Skeletal muscle satellite cell (primary cell): ENCODE data around the gene CD200R1.

Experiments
- H3K27me3 ChIP-seq: 2 replicates; pipeline ENCODE4 v1.7.0; 2013; ENCODE audit warnings: low read length; ENCODE audit not compliant: control insufficient read depth, insufficient read depth
- H3K36me3 ChIP-seq: 2 replicates; pipeline ENCODE4 v1.7.0; 2013; ENCODE audit warnings: mild to moderate bottlenecking, control low read depth, low read length; ENCODE audit not compliant: insufficient read depth
- H3K4me1 ChIP-seq: 2 replicates; pipeline ENCODE4 v1.7.0; 2013; ENCODE audit warnings: low read length; ENCODE audit not compliant: control insufficient read depth, insufficient read depth
- H3K4me2 ChIP-seq: 2 replicates; pipeline ENCODE4 v1.7.0; 2013; ENCODE audit warnings: mild to moderate bottlenecking, low read length
- H3K4me3 ChIP-seq: 2 replicates; pipeline ENCODE4 v1.7.0; 2013; ENCODE audit warnings: low read length
- H3K9ac ChIP-seq: 2 replicates; pipeline ENCODE4 v1.7.0; 2013; ENCODE audit warnings: mild to moderate bottlenecking, low read depth, low read length, moderate library complexity
- H3K9me3 ChIP-seq: replicated peaks from 2 replicates; pipeline ENCODE4 v1.7.0; 2013; ENCODE audit warnings: mild to moderate bottlenecking, control low read depth, low read length

Gene CD200R1

DNA sequence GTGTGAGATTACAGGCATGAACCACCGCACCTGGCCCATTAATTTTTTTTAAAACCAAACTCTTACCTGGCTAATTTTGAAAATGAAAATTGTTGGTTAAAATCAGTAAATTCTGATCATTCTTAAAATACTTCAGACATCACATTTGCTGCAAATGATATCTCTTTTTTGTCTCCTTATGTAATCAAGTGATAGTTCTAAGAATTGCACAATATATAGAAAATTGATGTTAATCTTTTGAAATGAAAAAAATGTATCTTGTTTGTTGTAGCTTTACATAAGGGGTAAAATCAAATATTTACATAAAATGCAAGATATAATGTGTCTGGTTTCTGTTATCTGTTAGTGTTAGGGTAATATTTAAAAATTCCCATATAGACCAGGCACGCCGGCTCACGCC, 20.9 kb upstream of the CD200R1 start:
- no peaks in the 10 kb centered on the region for H3K9me3 ChIP-seq
- no peaks in the 10 kb centered on the region for H3K27me3 ChIP-seq
- H3K4me3 ChIP-seq: no peak overlapping the region
- H3K4me1 ChIP-seq: peaks cover 9% of the 10 kb centered on the region
- H3K4me2 ChIP-seq: no peak overlapping the region
- no peak overlapping the region for H3K9ac ChIP-seq
- peaks cover 37% of the 10 kb centered on the region for H3K36me3 ChIP-seq

GRCh38 chr3:112990672-112991602, 16.0 kb upstream of the CD200R1 start, which contains the start of gene GTPBP8:
TSS of gene GTPBP8 (plus strand) at chr3:112990984. CDS start at chr3:112991000, 16 bp downstream.
- peak within 1 kb of the TSS; percentile 88 for H3K9ac ChIP-seq
- H3K9me3 ChIP-seq: no peaks in the 10 kb centered on the region
- H3K4me3 ChIP-seq: peak within 1 kb of the TSS; percentile 94
- no peaks in the 10 kb centered on the region for H3K27me3 ChIP-seq
- no peaks in the 10 kb centered on the region for H3K36me3 ChIP-seq
- peaks cover 14% of the 10 kb centered on the region for H3K4me1 ChIP-seq
- peak within 1 kb of the TSS; percentile 83 for H3K4me2 ChIP-seq

DNA sequence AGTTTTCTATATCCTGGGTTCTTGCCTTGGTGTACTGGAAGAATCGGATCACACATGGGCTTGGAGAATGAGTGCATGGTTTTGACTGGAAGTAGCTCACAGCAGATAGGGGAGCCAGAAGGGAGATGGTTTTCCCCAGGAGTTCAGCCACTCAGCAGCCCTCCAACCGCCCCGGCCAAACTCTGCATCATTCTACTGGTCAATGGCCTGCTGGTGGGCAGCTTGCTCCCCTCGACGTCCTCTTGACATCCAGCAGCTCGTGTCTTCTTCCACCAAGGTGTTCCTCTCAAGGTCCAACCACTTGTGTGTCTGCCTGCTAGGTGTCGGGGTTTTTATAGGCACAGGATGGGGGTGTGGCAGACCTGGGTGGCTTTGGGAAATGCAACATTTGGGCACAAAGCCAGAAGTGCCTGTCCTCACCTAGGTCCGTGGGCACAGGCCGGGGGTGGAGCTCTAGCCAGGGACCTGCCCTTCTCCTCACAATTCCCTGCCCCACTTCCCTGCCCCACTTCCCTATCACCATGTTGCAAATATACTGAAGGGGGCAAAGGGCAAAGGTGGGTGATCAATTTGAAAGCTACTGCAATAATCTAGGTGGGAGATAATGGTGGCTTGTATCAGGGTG, 12.9 kb upstream of the CD200R1 start:
- H3K36me3 ChIP-seq: no peaks in the 10 kb centered on the region
- no peak overlapping the region for H3K4me3 ChIP-seq
- no peaks in the 10 kb centered on the region for H3K27me3 ChIP-seq
- H3K4me2 ChIP-seq: no peak overlapping the region
- no peak overlapping the region for H3K9ac ChIP-seq
- H3K4me1 ChIP-seq: peaks cover 13% of the 10 kb centered on the region
- H3K9me3 ChIP-seq: no peaks in the 10 kb centered on the region

DNA sequence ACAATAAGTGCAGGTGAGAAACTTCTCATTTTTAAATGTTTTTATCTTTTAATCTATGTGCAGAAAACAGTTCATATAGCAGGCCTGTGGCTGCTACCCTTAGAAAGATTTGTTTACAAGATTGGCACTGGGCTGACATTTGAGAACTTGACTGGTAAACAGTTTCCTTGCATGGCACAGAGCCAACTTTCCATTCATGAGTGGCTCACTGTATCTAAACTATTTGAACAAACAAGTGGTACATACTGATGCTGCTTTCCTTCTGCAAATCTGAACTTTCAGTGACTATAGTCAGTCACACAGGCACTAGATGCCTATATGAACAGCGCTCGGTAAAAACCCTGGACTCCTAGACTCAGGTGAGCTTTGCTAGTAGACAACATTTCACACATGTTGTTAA, 9.6 kb upstream of the CD200R1 start:
- Histone ChIP-seq H3K27me3 (no peaks in the 10 kb centered on the region), H3K9ac (no peak overlapping the region), H3K4me1 (no peaks in the 10 kb centered on the region), H3K36me3 (no peaks in the 10 kb centered on the region), H3K4me2 (no peak overlapping the region), H3K9me3 (no peaks in the 10 kb centered on the region), H3K4me3 (no peak overlapping the region)

- Histone ChIP-seq H3K4me3 (no peak overlapping the region), H3K36me3 (no peaks in the 10 kb centered on the region), H3K4me1 (no peaks in the 10 kb centered on the region), H3K27me3 (no peaks in the 10 kb centered on the region), H3K4me2 (no peak overlapping the region), H3K9me3 (no peaks in the 10 kb centered on the region), H3K9ac (no peak overlapping the region)
Observed at GRCh38 chr3:112982710-112983109, 7.8 kb upstream of the CD200R1 start.

GRCh38 chr3:112980080-112980479, 5.2 kb upstream of the CD200R1 start:
- H3K27me3 ChIP-seq: no peaks in the 10 kb centered on the region
- no peaks in the 10 kb centered on the region for H3K4me1 ChIP-seq
- H3K9me3 ChIP-seq: no peaks in the 10 kb centered on the region
- H3K4me3 ChIP-seq: no peak overlapping the region
- no peak overlapping the region for H3K4me2 ChIP-seq
- H3K36me3 ChIP-seq: no peaks in the 10 kb centered on the region
- H3K9ac ChIP-seq: no peak overlapping the region

DNA sequence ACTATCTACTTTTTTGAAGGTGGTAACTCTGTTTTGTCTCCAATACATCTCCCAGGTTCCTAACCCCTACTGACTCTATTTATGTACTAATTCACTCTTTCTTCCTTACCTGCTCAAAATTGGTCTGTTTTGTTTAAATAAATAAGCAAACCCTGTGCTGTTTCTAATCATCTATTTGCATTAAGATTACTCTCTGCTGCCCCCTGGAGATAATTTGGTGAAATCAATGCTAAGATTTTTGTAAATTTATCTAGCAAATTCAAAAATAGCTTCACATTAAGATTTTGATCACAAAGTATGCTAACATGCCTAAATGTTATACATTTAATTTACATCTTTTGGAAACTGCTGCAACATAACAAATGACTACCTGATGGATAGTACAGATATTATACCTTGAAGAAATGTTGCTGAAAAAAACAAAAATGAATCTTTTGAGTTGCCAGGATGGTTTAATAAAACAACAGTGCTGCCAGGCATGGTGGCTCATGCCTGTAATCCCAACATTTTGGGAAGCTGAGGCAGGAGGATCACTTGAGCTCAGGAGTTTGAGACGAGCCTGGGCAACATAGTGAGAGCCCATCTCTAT, 4.4 kb upstream of the CD200R1 start:
- Histone ChIP-seq H3K4me2 (no peak overlapping the region), H3K4me1 (no peaks in the 10 kb centered on the region), H3K4me3 (no peak overlapping the region), H3K9me3 (no peaks in the 10 kb centered on the region), H3K9ac (no peak overlapping the region), H3K27me3 (no peaks in the 10 kb centered on the region), H3K36me3 (no peaks in the 10 kb centered on the region)

DNA sequence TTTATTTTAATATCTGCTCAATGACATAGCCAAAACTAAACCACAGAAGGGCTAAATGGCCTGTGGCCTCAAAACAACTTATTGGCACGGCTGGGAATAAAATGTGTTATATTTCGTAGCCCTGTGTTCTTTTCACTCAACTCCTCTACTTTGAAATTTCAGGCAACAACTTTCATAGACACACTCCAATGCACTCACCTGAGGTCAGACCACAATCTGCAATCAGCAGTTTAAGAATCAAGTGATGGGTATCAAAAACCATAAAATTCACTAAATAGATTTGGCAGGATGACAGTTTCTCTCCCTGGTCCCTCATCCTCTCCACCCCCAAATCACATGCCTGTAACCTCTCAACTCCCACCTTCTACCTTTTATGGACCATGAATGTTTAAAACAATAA, 2.0 kb upstream of the CD200R1 start:
- H3K27me3 ChIP-seq: peaks cover 5% of the 10 kb centered on the region
- no peaks in the 10 kb centered on the region for H3K4me1 ChIP-seq
- H3K4me3 ChIP-seq: no peak overlapping the region
- H3K9ac ChIP-seq: no peak overlapping the region
- no peaks in the 10 kb centered on the region for H3K36me3 ChIP-seq
- no peaks in the 10 kb centered on the region for H3K9me3 ChIP-seq
- no peak overlapping the region for H3K4me2 ChIP-seq

- Histone ChIP-seq H3K9me3 (no peaks in the 10 kb centered on the region), H3K4me1 (no peaks in the 10 kb centered on the region), H3K4me3 (no peak overlapping the region)
Observed at GRCh38 chr3:112976001-112976400, 1.1 kb upstream of the CD200R1 start.

DNA sequence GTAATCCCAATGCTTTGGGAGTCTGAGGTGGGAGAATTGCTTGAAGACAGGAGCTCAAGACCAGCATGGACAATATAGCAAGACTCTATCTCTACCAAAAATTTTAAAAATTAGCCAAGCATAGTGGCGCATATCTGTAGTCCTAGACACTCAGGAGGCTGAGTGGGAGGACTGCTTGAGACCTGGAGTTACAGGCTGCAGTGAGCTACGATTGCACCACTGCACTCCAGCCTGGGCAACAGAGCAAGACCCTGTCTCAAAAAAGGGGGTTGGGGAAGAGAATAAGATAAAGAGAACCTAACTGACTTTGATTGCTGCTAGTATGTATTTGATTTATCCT, 755 bp downstream of the CD200R1 start:
- Histone ChIP-seq H3K9ac (no peak overlapping the region), H3K27me3 (peaks cover 10% of the 10 kb centered on the region), H3K9me3 (no peaks in the 10 kb centered on the region), H3K4me2 (no peak overlapping the region), H3K4me1 (no peaks in the 10 kb centered on the region), H3K36me3 (no peaks in the 10 kb centered on the region), H3K4me3 (no peak overlapping the region)

More at GRCh38 chr3:112976001-112976400, 1.1 kb upstream of the CD200R1 start:
- Histone ChIP-seq H3K9ac (no peak overlapping the region), H3K36me3 (no peaks in the 10 kb centered on the region), H3K27me3 (peaks cover 5% of the 10 kb centered on the region), H3K4me2 (no peak overlapping the region)

- Histone ChIP-seq H3K4me3 (no peak overlapping the region), H3K4me1 (no peaks in the 10 kb centered on the region), H3K4me2 (no peak overlapping the region), H3K9ac (no peak overlapping the region), H3K9me3 (no peaks in the 10 kb centered on the region), H3K36me3 (no peaks in the 10 kb centered on the region), H3K27me3 (peaks cover 10% of the 10 kb centered on the region)
Observed at GRCh38 chr3:112973325-112974177, 1.4 kb downstream of the CD200R1 start.
